Measurements from ENCODE around the gene OR52R1. TPM values are rescaled to one million over a fixed set of nuclear protein-coding genes. Genes with fewer than 3 reads are reported as not detected.

The OR52R1 gene
- total RNA-seq, 4 donors from 2014 or later, result not detected

GRCh38 chr11:4830346-4830745 is 26.2 kb upstream of the OR52R1 start:
- 15 to 20% methylated on average over 1 of the region's 1 CpG for WGBS, 2 donors
- Histone ChIP-seq H3K4me3 (replicated peaks in 1 of 3) (no peak overlapping the region), H3K27ac (no peak overlapping the region), H3K4me1 (peaks cover 4 to 9% of the 10 kb centered on the region in 2 donors), H3K36me3 (no peaks in the 10 kb centered on the region), H3K27me3 (no peaks in the 10 kb centered on the region), H3K9me3 (no peaks in the 10 kb centered on the region)
- no peak for DNase-seq
- TF ChIP-seq CTCF (IDR thresholded peaks at IDR 0.05), result no peak
- TF ChIP-seq POLR2A (IDR thresholded peaks at IDR 0.05), result no peak
- intact Hi-C loops (cut with DNase I), result no loop called here

GRCh38 chr11:4826425-4826824 is 22.2 kb upstream of the OR52R1 start:
- TF ChIP-seq POLR2A (IDR thresholded peaks at IDR 0.05), result no peak
- peak in 4 of 6 experiments; percentile 29 to 66 (median 47) for TF ChIP-seq CTCF (IDR thresholded peaks at IDR 0.05)
- no peak overlapping the region for H3K27ac ChIP-seq
- intact Hi-C loops (cut with DNase I), result loop anchor here (10.0 kb wide), 1 partner anchor 182 kb away; the partner anchor contains the start of gene OR51E1
- no peaks in the 10 kb centered on the region for H3K27me3 ChIP-seq
- peaks cover 4 to 9% of the 10 kb centered on the region in 2 donors for H3K4me1 ChIP-seq
- no peak overlapping the region for H3K4me3 ChIP-seq (replicated peaks in 1 of 3)
- no peaks in the 10 kb centered on the region for H3K9me3 ChIP-seq
- H3K36me3 ChIP-seq, result no peaks in the 10 kb centered on the region
- peak; percentile 66 to 76 for DNase-seq

- Histone ChIP-seq H3K36me3 (no peaks in the 10 kb centered on the region), H3K4me3 (replicated peaks in 1 of 3) (no peak overlapping the region), H3K27me3 (no peaks in the 10 kb centered on the region), H3K4me1 (peaks cover 4 to 9% of the 10 kb centered on the region in 2 donors), H3K27ac (no peak overlapping the region), H3K9me3 (no peaks in the 10 kb centered on the region)
- intact Hi-C loops (cut with DNase I), result loop anchor here (10.0 kb wide), 1 partner anchor 180 kb away; the partner anchor contains the start of gene OR51E1
- no peak for TF ChIP-seq POLR2A (IDR thresholded peaks at IDR 0.05)
- TF ChIP-seq CTCF (IDR thresholded peaks at IDR 0.05), result no peak
- DNase-seq, result no peak
Observed at GRCh38 chr11:4825132-4825531, 21.0 kb upstream of the OR52R1 start.

- 88 to 90% methylated on average over 1 of the region's 1 CpG for WGBS, 2 donors
- no peaks in the 10 kb centered on the region for H3K36me3 ChIP-seq
- H3K27ac ChIP-seq, result no peak within 1 kb of the TSS
- intact Hi-C loops (cut with DNase I), result loop anchor here (10.0 kb wide), 1 partner anchor 176 kb away; the partner anchor contains the start of gene OR51E1
- no peak for TF ChIP-seq CTCF (IDR thresholded peaks at IDR 0.05)
- no peak for TF ChIP-seq POLR2A (IDR thresholded peaks at IDR 0.05)
- no peaks in the 10 kb centered on the region for H3K9me3 ChIP-seq
- H3K4me1 ChIP-seq, result peaks cover 1 to 3% of the 10 kb centered on the region in 2 donors
- DNase-seq, result no peak
- H3K27me3 ChIP-seq, result no peaks in the 10 kb centered on the region
- no peak within 1 kb of the TSS for H3K4me3 ChIP-seq (replicated peaks in 1 of 3)
Observed at GRCh38 chr11:4821021-4821420, 16.8 kb upstream of the OR52R1 start, which contains the start of gene OR51F2. OR51F2 (plus strand) TSS chr11:4821321; CDS start chr11:4821422, 101 bp downstream.

- WGBS, 2 donors, result 86 to 94% methylated on average over 2 of the region's 2 CpGs
- no peaks in the 10 kb centered on the region for H3K4me1 ChIP-seq
Observed at GRCh38 chr11:4809246-4809645, 5.1 kb upstream of the OR52R1 start.

More at GRCh38 chr11:4809246-4809645, 5.1 kb upstream of the OR52R1 start:
- H3K36me3 ChIP-seq, result no peaks in the 10 kb centered on the region
- H3K27ac ChIP-seq, result no peak overlapping the region
- intact Hi-C loops (cut with DNase I), result no loop called here
- no peaks in the 10 kb centered on the region for H3K27me3 ChIP-seq
- TF ChIP-seq CTCF (IDR thresholded peaks at IDR 0.05) (no peak), POLR2A (IDR thresholded peaks at IDR 0.05) (no peak)
- H3K4me3 ChIP-seq (replicated peaks in 1 of 3), result no peak overlapping the region
- no peaks in the 10 kb centered on the region for H3K9me3 ChIP-seq
- no peak for DNase-seq
